ENCODE data around the gene SLC26A8.
"Not testable (repeated sequence)": the region's sequence is repeated elsewhere in the genome, so short reads cannot be mapped to it uniquely, and the experiment has no call there.

Gene SLC26A8

GRCh38 chr6:36000451-36000850 is 24.0 kb downstream of the SLC26A8 start:
- no peak for TF ChIP-seq CTCF (IDR thresholded peaks at IDR 0.05; ENCODE audit: extremely low read depth, insufficient read depth, missing control alignments)
- in situ Hi-C loops (cut with MboI; ENCODE audit: low pct_unique_long_range_greater_than_20kb, low sequenced_read_pairs, unreplicated experiment): no loop called here
- no peak for DNase-seq (ENCODE audit: low spot score)

- no peak for DNase-seq (ENCODE audit: low spot score)
- no peak for TF ChIP-seq CTCF (IDR thresholded peaks at IDR 0.05; ENCODE audit: extremely low read depth, insufficient read depth, missing control alignments)
- in situ Hi-C loops (cut with MboI; ENCODE audit: low pct_unique_long_range_greater_than_20kb, low sequenced_read_pairs, unreplicated experiment): no loop called here
These were observed 31.3 kb downstream of the SLC26A8 start for GRCh38 chr6:35993150-35993549.

- in situ Hi-C loops (cut with MboI; ENCODE audit: low pct_unique_long_range_greater_than_20kb, low sequenced_read_pairs, unreplicated experiment); DNase-seq (ENCODE audit: low spot score): not testable (repeated sequence)
These were observed 36.4 kb downstream of the SLC26A8 start for GRCh38 chr6:35988047-35988446.

- in situ Hi-C loops (cut with MboI; ENCODE audit: low pct_unique_long_range_greater_than_20kb, low sequenced_read_pairs, unreplicated experiment): no loop called here
- DNase-seq (ENCODE audit: low spot score): no peak
- no peak for TF ChIP-seq CTCF (IDR thresholded peaks at IDR 0.05; ENCODE audit: extremely low read depth, insufficient read depth, missing control alignments)
These were observed 39.7 kb downstream of the SLC26A8 start for GRCh38 chr6:35984701-35985100.

GRCh38 chr6:35980991-35981645 is 43.3 kb downstream of the SLC26A8 start:
- in situ Hi-C loops (cut with MboI; ENCODE audit: low pct_unique_long_range_greater_than_20kb, low sequenced_read_pairs, unreplicated experiment): no loop called here
- TF ChIP-seq CTCF (IDR thresholded peaks at IDR 0.05; ENCODE audit: extremely low read depth, insufficient read depth, missing control alignments): no peak
- DNase-seq (ENCODE audit: low spot score): no peak

GRCh38 chr6:35980126-35980525 is 44.3 kb downstream of the SLC26A8 start:
- DNase-seq (ENCODE audit: low spot score); in situ Hi-C loops (cut with MboI; ENCODE audit: low pct_unique_long_range_greater_than_20kb, low sequenced_read_pairs, unreplicated experiment): not testable (repeated sequence)

- DNase-seq (ENCODE audit: low spot score): no peak
- TF ChIP-seq CTCF (IDR thresholded peaks at IDR 0.05; ENCODE audit: extremely low read depth, insufficient read depth, missing control alignments): no peak
- in situ Hi-C loops (cut with MboI; ENCODE audit: low pct_unique_long_range_greater_than_20kb, low sequenced_read_pairs, unreplicated experiment): no loop called here
These were observed 47.1 kb downstream of the SLC26A8 start for GRCh38 chr6:35977308-35977707.

- no peak for TF ChIP-seq CTCF (IDR thresholded peaks at IDR 0.05; ENCODE audit: extremely low read depth, insufficient read depth, missing control alignments)
- DNase-seq (ENCODE audit: low spot score): peak; percentile 66
- in situ Hi-C loops (cut with MboI; ENCODE audit: low pct_unique_long_range_greater_than_20kb, low sequenced_read_pairs, unreplicated experiment): no loop called here
These were observed 50.7 kb downstream of the SLC26A8 start for GRCh38 chr6:35973670-35974222.

Measured in GM13977 (cell line).